ENCODE data around the gene TSLP.

The TSLP gene

DNA sequence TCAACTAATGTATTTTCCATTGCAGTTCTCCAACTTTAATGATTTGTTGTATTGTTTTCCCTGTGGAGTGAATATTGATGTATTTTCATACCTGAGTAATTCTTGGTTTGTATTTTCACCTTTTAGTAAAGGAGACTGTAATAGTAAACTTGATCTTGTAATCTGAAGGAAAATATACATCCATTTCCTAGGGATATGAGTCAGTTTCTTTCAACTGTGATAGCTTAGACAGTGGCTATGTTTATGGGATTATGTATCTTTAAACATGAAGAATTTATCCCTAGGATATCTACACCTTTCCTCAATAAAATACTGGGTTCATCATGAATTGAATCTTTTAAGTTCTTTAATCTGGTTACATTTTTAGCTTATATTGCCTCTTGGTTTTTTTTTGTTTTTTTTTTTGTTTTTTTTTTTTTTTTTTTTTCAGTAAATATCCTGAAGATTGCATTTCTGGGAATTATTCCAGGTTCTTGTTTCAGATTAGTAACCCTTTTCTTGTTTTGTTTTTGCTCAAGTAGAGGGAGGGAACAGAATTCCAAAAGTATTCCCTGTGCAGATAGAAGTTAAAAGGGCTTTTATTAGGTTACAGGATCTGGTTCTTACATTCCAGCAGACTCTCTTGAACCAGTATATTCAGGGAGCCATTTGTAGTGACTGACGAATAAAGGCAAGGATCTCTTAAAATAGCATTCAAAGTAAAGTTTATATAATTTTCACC, 27.7 kb downstream of the TSLP start:
- Histone ChIP-seq H3K4me1 (ENCODE audit: control insufficient read depth, insufficient read depth, low read length) (no peaks in the 10 kb centered on the region), H3K36me3 (ENCODE audit: control insufficient read depth, insufficient read depth, low read length) (peaks cover 97% of the 10 kb centered on the region), H3K27ac (ENCODE audit: low read depth, low read length) (no peak overlapping the region), H3K9ac (ENCODE audit: low read depth, low read length) (no peak overlapping the region), H3K4me3 (ENCODE audit: low read depth, low read length) (no peak overlapping the region), H3K9me3 (ENCODE audit: control insufficient read depth, insufficient read depth, low read length) (no peaks in the 10 kb centered on the region), H3K27me3 (ENCODE audit: control insufficient read depth, insufficient read depth, low read length) (no peaks in the 10 kb centered on the region)

DNA sequence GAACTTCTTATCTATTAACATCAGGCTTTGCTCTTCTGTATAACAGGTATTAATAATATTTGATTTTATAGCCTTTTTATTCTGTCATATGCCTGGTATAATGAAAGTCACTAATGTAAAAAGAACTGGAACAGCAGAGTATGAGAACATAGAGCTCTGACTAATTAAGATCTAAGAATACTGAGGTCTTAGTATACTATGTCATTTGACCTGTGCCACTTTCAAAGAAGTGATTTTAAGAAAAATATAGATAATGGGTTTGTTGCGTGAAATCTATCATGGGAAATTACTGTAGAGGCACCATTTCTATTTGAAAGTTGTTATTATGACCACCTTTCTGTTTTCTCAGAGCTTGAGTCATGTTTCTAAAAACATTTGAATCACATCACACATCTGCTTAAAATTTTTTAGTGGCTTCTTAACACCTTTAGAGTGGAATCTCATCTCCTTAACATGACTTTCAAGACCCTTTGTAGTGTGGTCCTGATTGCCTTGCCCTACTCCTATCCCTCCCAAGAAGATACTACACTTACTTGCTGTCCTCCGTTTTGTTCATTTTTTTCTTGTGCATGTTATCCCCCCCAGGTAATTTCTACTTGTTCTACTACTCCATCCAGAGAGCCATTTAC, 34.9 kb downstream of the TSLP start:
- Histone ChIP-seq H3K9ac (ENCODE audit: low read depth, low read length) (no peak overlapping the region), H3K27me3 (ENCODE audit: control insufficient read depth, insufficient read depth, low read length) (no peaks in the 10 kb centered on the region), H3K4me3 (ENCODE audit: low read depth, low read length) (no peak overlapping the region), H3K9me3 (ENCODE audit: control insufficient read depth, insufficient read depth, low read length) (no peaks in the 10 kb centered on the region), H3K36me3 (ENCODE audit: control insufficient read depth, insufficient read depth, low read length) (peaks cover 100% of the 10 kb centered on the region), H3K4me1 (ENCODE audit: control insufficient read depth, insufficient read depth, low read length) (no peaks in the 10 kb centered on the region), H3K27ac (ENCODE audit: low read depth, low read length) (no peak overlapping the region)

DNA sequence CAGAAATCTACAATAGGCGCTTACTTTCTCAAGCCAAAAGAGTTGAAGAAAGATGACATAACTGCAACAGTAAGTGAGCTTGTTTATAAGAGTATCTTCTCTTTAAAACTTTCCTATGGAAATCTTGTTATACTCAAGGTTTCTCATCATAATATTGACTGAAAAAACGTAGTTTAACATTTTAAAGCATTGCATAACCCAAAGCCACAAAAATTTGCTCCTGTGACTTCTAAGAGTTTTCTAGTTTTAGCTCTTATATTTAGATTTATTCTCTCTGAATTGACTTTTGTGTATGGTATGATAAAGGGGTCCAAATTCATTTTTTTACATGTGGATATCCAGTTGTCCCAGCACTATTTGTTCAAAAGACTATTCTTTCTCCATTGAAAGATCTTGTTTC, 35.9 kb downstream of the TSLP start:
- Histone ChIP-seq H3K4me1 (ENCODE audit: control insufficient read depth, insufficient read depth, low read length) (no peaks in the 10 kb centered on the region), H3K9ac (ENCODE audit: low read depth, low read length) (no peak overlapping the region), H3K9me3 (ENCODE audit: control insufficient read depth, insufficient read depth, low read length) (no peaks in the 10 kb centered on the region), H3K27me3 (ENCODE audit: control insufficient read depth, insufficient read depth, low read length) (no peaks in the 10 kb centered on the region), H3K4me3 (ENCODE audit: low read depth, low read length) (no peak overlapping the region), H3K27ac (ENCODE audit: low read depth, low read length) (no peak overlapping the region), H3K36me3 (ENCODE audit: control insufficient read depth, insufficient read depth, low read length) (peaks cover 100% of the 10 kb centered on the region)

DNA sequence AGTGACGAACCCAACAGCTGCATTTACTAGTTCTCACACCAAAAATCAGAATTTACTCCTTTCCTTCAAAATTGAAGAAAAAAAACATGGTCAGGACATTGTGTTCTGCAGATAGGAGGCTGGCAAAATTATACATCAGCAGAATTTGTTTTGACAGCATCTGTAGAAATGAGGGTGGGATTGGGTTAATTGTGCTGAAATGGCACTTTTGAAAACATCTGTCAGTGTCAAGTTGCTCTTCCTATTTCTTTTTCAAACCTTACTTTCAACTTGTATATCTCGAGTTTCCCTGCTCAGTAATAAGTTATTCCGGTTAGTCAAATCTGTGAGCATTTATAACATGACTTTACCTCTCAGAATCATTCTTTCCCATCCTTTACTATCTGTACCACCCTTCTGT, 40.4 kb downstream of the TSLP start:
- H3K27me3 ChIP-seq (ENCODE audit: control insufficient read depth, insufficient read depth, low read length) = no peaks in the 10 kb centered on the region
- peaks cover 17% of the 10 kb centered on the region for H3K4me1 ChIP-seq (ENCODE audit: control insufficient read depth, insufficient read depth, low read length)
- peaks cover 78% of the 10 kb centered on the region for H3K36me3 ChIP-seq (ENCODE audit: control insufficient read depth, insufficient read depth, low read length)
- no peak overlapping the region for H3K27ac ChIP-seq (ENCODE audit: low read depth, low read length)
- H3K4me3 ChIP-seq (ENCODE audit: low read depth, low read length) = no peak overlapping the region
- no peak overlapping the region for H3K9ac ChIP-seq (ENCODE audit: low read depth, low read length)
- no peaks in the 10 kb centered on the region for H3K9me3 ChIP-seq (ENCODE audit: control insufficient read depth, insufficient read depth, low read length)

DNA sequence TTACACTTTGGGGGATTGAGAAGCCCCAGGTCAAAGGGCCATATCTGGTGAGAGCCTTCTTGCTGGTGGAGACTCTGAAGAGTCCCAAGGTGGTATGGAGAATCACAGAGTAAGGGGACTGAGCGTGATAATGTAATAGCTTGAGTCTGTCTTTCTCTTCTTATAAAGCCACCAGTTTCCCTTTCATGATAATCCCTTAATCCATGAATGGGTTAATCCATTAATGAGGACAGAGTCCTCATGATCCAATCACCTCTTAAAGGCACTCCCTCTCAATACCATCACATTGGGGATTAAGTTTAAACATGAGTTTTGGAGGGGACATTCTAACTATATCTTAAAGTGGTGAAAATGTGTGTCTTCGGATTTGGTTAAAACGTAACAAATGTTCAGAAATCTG, 42.2 kb downstream of the TSLP start:
- H3K9ac ChIP-seq (ENCODE audit: low read depth, low read length) = no peak overlapping the region
- no peaks in the 10 kb centered on the region for H3K27me3 ChIP-seq (ENCODE audit: control insufficient read depth, insufficient read depth, low read length)
- H3K4me3 ChIP-seq (ENCODE audit: low read depth, low read length) = no peak overlapping the region
- no peak overlapping the region for H3K27ac ChIP-seq (ENCODE audit: low read depth, low read length)
- H3K36me3 ChIP-seq (ENCODE audit: control insufficient read depth, insufficient read depth, low read length) = peaks cover 65% of the 10 kb centered on the region
- no peaks in the 10 kb centered on the region for H3K9me3 ChIP-seq (ENCODE audit: control insufficient read depth, insufficient read depth, low read length)
- H3K4me1 ChIP-seq (ENCODE audit: control insufficient read depth, insufficient read depth, low read length) = peaks cover 34% of the 10 kb centered on the region

DNA sequence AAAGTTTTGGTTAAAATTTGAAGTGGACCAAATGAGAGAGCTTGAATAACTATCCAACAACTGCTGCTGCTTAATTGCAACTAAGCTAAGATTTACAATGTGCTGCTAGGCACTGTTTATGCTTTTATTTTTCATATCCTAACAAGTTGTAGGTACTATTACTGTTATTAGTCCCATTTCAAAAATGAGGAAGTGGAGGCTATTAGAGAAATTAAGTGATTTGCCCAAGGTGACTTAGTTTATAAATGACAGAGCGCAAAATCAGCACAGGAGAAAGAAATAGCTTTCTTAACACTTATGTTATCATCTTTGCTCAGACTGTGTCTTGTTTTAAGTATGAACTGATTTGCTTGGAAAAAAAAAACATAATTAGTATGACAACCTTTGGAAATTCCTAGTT, 43.7 kb downstream of the TSLP start:
- H3K36me3 ChIP-seq (ENCODE audit: control insufficient read depth, insufficient read depth, low read length) = peaks cover 65% of the 10 kb centered on the region
- H3K9me3 ChIP-seq (ENCODE audit: control insufficient read depth, insufficient read depth, low read length) = no peaks in the 10 kb centered on the region
- H3K4me3 ChIP-seq (ENCODE audit: low read depth, low read length) = no peak overlapping the region
- no peak overlapping the region for H3K27ac ChIP-seq (ENCODE audit: low read depth, low read length)
- H3K27me3 ChIP-seq (ENCODE audit: control insufficient read depth, insufficient read depth, low read length) = no peaks in the 10 kb centered on the region
- H3K9ac ChIP-seq (ENCODE audit: low read depth, low read length) = no peak overlapping the region
- peaks cover 40% of the 10 kb centered on the region for H3K4me1 ChIP-seq (ENCODE audit: control insufficient read depth, insufficient read depth, low read length)

DNA sequence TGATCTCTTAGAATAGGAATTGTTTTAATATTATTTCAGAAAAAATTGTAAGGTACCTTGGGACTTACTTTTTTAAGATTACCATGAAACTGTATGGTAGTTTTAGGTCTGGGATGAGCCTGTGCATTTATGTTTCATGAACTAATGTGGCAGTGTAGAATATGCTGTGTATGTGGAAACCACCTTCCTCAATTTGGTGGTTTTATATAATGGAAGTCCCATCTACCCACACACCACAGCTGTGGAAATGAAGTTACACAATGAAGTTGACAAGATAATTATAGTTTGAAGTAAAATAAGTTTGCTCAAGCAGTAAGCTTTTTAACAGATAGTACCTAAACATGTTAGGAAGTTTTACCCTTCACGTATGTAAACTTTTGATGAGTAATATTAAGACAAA, 45.0 kb downstream of the TSLP start:
- peak overlapping the region; percentile 88 for H3K27ac ChIP-seq (ENCODE audit: low read depth, low read length)
- H3K36me3 ChIP-seq (ENCODE audit: control insufficient read depth, insufficient read depth, low read length) = peaks cover 65% of the 10 kb centered on the region
- no peaks in the 10 kb centered on the region for H3K9me3 ChIP-seq (ENCODE audit: control insufficient read depth, insufficient read depth, low read length)
- H3K27me3 ChIP-seq (ENCODE audit: control insufficient read depth, insufficient read depth, low read length) = no peaks in the 10 kb centered on the region
- H3K4me1 ChIP-seq (ENCODE audit: control insufficient read depth, insufficient read depth, low read length) = peaks cover 40% of the 10 kb centered on the region
- H3K4me3 ChIP-seq (ENCODE audit: low read depth, low read length) = peak overlapping the region; percentile 4; the same call in 1 of the 2 replicates
- H3K9ac ChIP-seq (ENCODE audit: low read depth, low read length) = no peak overlapping the region

DNA sequence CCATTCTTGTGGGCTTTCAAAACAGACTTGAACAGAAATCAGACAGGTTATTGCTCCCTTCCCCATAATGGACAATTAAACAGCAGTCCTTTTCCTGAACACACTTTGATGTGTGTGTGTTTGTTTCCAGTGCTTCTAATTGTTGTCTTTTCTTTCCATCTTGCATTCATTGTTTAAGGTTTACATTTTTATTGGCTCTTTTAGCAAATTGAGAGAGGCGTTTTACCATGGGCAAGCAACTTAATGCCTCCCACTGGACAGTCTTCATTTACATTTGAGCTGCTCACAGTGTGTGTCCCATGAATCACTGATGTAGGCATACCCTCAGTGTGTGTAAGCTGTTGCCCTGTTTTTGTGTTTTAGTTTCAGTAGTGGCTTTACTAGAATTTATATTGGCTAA, 45.6 kb downstream of the TSLP start:
- Histone ChIP-seq H3K27ac (ENCODE audit: low read depth, low read length) (peak overlapping the region; percentile 88), H3K4me1 (ENCODE audit: control insufficient read depth, insufficient read depth, low read length) (peaks cover 40% of the 10 kb centered on the region), H3K9ac (ENCODE audit: low read depth, low read length) (peak overlapping the region; percentile 5; the same call in 1 of the 2 replicates), H3K9me3 (ENCODE audit: control insufficient read depth, insufficient read depth, low read length) (no peaks in the 10 kb centered on the region), H3K27me3 (ENCODE audit: control insufficient read depth, insufficient read depth, low read length) (no peaks in the 10 kb centered on the region), H3K4me3 (ENCODE audit: low read depth, low read length) (peak overlapping the region; percentile 4), H3K36me3 (ENCODE audit: control insufficient read depth, insufficient read depth, low read length) (peaks cover 65% of the 10 kb centered on the region)

DNA sequence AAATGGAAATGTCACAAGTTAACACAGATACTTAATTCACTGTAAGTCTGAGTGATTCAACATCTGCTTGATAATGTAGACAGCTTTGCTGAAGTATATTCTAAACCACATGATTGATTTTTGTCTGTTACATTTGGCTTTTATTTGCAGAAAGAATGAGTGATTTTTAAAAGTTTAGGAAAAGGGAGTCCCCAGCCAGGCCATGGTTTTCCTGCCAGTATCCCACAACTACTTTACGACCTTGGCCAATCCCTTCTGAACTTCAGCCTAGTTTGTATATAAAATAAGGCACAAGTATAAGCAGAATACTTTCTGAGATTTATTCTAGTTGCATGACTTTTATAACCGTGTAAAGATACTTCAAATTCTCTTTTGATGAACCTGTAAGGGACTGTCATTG, 47.7 kb downstream of the TSLP start:
- peaks cover 40% of the 10 kb centered on the region for H3K4me1 ChIP-seq (ENCODE audit: control insufficient read depth, insufficient read depth, low read length)
- H3K27me3 ChIP-seq (ENCODE audit: control insufficient read depth, insufficient read depth, low read length) = no peaks in the 10 kb centered on the region
- H3K36me3 ChIP-seq (ENCODE audit: control insufficient read depth, insufficient read depth, low read length) = peaks cover 65% of the 10 kb centered on the region
- H3K27ac ChIP-seq (ENCODE audit: low read depth, low read length) = no peak overlapping the region
- no peaks in the 10 kb centered on the region for H3K9me3 ChIP-seq (ENCODE audit: control insufficient read depth, insufficient read depth, low read length)
- no peak overlapping the region for H3K4me3 ChIP-seq (ENCODE audit: low read depth, low read length)
- H3K9ac ChIP-seq (ENCODE audit: low read depth, low read length) = no peak overlapping the region

DNA sequence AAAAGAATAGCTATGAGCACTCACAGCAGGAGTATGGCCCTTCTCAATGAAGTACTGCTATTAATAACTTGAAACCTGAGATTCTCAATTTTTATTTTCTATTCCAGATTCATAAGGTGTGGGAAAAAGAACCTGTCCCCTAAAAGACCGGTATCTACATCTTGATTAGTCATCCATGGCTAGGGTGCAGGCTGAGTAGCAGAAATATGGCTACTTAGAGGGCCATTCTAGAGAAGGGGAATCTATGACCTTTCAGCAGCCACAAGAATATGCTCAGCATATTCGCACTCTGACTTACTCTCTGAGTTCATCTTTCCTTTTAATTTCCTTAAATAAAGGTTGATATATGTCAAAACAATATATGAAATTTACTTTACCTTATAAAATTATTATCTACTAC, 48.3 kb downstream of the TSLP start:
- Histone ChIP-seq H3K9me3 (ENCODE audit: control insufficient read depth, insufficient read depth, low read length) (no peaks in the 10 kb centered on the region), H3K27ac (ENCODE audit: low read depth, low read length) (no peak overlapping the region), H3K27me3 (ENCODE audit: control insufficient read depth, insufficient read depth, low read length) (no peaks in the 10 kb centered on the region), H3K4me3 (ENCODE audit: low read depth, low read length) (no peak overlapping the region), H3K36me3 (ENCODE audit: control insufficient read depth, insufficient read depth, low read length) (peaks cover 69% of the 10 kb centered on the region), H3K4me1 (ENCODE audit: control insufficient read depth, insufficient read depth, low read length) (peaks cover 40% of the 10 kb centered on the region), H3K9ac (ENCODE audit: low read depth, low read length) (no peak overlapping the region)

DNA sequence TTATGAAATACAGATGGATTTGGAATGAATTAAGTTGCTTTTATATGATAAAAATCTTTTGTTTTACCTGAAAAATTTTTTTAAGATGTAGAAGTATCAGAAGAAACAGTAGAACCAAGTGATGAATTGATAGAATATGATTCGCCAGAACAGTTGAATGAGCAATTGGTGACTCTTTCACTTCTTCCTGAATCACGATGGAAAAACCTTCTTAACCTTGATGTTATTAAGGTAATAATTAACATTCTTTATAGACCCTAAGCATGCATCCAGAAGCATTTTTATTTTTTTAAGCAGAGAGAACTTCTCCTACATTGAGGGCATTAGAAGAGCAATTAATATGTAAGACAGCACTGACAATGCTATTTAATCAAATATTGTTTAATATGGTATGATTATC, 49.4 kb downstream of the TSLP start:
- no peaks in the 10 kb centered on the region for H3K27me3 ChIP-seq (ENCODE audit: control insufficient read depth, insufficient read depth, low read length)
- H3K36me3 ChIP-seq (ENCODE audit: control insufficient read depth, insufficient read depth, low read length) = peaks cover 79% of the 10 kb centered on the region
- H3K4me3 ChIP-seq (ENCODE audit: low read depth, low read length) = no peak overlapping the region
- no peaks in the 10 kb centered on the region for H3K9me3 ChIP-seq (ENCODE audit: control insufficient read depth, insufficient read depth, low read length)
- peaks cover 32% of the 10 kb centered on the region for H3K4me1 ChIP-seq (ENCODE audit: control insufficient read depth, insufficient read depth, low read length)
- H3K27ac ChIP-seq (ENCODE audit: low read depth, low read length) = no peak overlapping the region
- no peak overlapping the region for H3K9ac ChIP-seq (ENCODE audit: low read depth, low read length)

All from HUES48 (cell line).